Epithelial cell of proximal tubule (primary cell): Measurements from ENCODE around the gene TEKT2. TPM values are rescaled to one million over a fixed set of nuclear protein-coding genes. Genes with fewer than 3 reads are reported as not detected.

Source experiments
- DNase-seq: peaks from one replicate; pipeline ENCODE4 v3.0.0-alpha.2; 2011; ENCODE audit warnings: low read depth
- H3K4me3 ChIP-seq: 2 replicates; pipeline ENCODE4 v1.5.1; 2011; ENCODE audit warnings: low read depth, mild to moderate bottlenecking, low read length
- total RNA-seq: library from RNA; depleted of rRNA; stranded (reverse); fragments of >200 nt; gene quantifications from 2 replicates; pipeline ENCODE4 v1.2.3, GENCODE V29; 2015
- TF ChIP-seq, protein P1 (sequence below): conservative IDR thresholded peaks from 2 replicates; pipeline ENCODE4 v1.5.1; 2012; ENCODE audit warnings: low read depth, mild to moderate bottlenecking, low read length

The TEKT2 gene
- total RNA-seq, 1 donor from 2014 or later = 1.6 TPM

DNA sequence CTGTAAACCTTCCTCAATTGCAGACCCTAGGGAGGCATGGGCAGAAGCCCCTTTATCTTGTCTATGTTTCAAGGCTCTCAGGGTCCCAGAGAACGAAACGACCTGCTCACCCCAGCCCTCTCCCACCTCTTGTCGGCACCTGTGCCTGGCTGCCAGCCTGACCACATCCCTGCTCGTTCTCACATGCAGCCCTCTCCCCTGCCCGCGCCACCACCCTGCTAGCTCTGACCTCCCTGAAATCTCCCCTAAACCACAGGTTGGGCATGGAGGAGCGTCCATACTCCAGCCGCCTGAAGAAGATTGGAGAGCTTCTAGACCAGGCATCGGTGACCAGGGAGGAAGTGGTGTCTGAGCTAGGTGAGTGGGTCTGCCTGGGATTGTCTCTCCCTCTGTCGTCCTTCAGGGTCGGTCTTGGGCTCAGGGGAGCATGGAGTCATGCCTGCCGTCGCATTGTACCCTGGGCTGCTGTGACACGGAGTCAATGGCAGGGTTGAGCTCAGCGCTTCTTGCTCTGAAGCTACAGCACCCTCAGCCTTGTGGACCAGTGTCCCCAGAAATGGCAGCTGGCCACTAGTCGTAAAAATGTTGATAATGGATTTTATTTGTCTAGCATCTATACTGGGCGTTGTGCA is 8.4 kb downstream of the TEKT2 start:
- no peak for DNase-seq
- H3K4me3 ChIP-seq = no peak overlapping the region
- TF ChIP-seq, protein P1, sequence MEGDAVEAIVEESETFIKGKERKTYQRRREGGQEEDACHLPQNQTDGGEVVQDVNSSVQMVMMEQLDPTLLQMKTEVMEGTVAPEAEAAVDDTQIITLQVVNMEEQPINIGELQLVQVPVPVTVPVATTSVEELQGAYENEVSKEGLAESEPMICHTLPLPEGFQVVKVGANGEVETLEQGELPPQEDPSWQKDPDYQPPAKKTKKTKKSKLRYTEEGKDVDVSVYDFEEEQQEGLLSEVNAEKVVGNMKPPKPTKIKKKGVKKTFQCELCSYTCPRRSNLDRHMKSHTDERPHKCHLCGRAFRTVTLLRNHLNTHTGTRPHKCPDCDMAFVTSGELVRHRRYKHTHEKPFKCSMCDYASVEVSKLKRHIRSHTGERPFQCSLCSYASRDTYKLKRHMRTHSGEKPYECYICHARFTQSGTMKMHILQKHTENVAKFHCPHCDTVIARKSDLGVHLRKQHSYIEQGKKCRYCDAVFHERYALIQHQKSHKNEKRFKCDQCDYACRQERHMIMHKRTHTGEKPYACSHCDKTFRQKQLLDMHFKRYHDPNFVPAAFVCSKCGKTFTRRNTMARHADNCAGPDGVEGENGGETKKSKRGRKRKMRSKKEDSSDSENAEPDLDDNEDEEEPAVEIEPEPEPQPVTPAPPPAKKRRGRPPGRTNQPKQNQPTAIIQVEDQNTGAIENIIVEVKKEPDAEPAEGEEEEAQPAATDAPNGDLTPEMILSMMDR = no peak

DNA sequence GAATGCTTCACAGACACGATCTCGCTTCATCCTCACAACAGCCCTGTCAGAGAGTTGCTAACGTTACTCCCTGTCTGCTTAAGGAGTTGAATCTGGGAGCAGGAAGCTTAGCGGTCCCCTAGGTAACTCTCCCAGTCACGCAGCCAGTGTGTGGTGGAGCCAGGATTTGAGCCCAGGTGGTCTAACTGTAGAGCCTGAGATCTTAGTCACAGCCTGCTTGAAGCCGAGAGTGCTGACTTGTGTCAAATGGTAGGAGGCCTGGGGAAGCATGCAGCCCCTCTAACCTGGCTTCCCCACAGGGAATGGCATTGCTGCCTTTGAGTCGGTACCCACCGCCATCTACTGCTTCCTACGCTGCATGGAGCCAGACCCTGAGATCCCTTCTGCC is 8.9 kb downstream of the TEKT2 start:
- no peak overlapping the region for H3K4me3 ChIP-seq
- DNase-seq = no peak
- TF ChIP-seq, protein P1 = no peak

DNA sequence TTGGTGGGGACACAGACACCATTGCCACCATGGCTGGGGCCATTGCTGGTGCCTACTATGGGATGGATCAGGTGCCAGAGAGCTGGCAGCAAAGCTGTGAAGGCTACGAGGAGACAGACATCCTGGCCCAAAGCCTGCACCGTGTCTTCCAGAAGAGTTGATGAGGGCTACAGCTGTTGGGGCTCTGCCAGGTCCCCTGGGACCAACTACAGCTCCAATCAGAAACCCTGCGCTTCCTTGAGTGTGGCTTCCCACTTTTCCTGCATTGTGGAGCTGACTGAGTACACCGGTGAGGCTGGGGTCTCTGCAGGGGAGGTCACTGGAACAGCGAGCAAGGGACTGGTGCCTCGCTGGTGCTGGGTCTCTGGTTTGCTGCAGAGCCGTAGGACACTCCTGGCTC is 9.3 kb downstream of the TEKT2 start:
- no peak overlapping the region for H3K4me3 ChIP-seq
- TF ChIP-seq, protein P1 = no peak
- no peak for DNase-seq

DNA sequence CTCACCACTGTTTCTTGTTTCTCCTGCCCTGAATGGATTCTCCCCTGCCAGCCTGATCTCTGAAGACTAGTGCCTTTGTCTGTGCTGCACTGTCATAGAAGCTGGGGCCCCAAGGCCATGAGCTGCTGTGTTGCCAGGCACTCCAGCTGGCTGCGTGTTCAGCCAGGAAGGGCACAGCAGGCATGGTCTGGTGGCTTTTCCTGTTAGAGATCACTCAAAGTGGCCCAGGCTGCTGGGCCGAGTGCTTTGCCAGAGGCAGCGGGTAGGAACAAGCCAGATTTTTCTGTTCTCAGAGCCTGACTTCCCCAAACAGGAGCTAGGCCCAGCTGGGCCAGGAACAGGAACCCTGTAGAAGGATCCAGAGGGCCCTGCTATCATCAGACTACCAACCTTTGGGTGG is 10.0 kb downstream of the TEKT2 start:
- no peak overlapping the region for H3K4me3 ChIP-seq
- TF ChIP-seq, protein P1 = no peak
- no peak for DNase-seq

DNA sequence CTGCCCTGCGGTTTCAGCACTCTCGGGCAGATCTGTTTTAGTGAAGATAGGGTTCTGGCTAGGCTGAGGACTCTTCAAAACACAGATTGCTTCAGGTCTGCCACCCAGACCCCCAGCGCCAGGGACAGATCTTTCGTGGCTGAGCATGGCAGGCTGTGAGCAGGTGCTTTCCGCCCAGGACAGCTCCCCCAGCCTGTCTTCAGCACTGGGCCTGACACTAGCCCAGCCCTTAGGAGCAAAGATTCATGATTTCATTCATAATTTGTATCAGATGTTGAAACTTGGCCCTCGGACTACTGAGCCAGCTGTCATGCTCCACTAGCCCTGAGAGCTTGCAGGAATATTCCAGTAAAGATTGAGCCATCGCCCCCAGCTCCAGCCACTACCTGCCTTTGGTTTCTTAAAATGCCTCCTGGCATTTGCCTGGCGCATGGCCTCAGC is 10.7 kb downstream of the TEKT2 start:
- TF ChIP-seq, protein P1 = no peak
- H3K4me3 ChIP-seq = no peak overlapping the region
- peak; percentile 36 for DNase-seq

DNA sequence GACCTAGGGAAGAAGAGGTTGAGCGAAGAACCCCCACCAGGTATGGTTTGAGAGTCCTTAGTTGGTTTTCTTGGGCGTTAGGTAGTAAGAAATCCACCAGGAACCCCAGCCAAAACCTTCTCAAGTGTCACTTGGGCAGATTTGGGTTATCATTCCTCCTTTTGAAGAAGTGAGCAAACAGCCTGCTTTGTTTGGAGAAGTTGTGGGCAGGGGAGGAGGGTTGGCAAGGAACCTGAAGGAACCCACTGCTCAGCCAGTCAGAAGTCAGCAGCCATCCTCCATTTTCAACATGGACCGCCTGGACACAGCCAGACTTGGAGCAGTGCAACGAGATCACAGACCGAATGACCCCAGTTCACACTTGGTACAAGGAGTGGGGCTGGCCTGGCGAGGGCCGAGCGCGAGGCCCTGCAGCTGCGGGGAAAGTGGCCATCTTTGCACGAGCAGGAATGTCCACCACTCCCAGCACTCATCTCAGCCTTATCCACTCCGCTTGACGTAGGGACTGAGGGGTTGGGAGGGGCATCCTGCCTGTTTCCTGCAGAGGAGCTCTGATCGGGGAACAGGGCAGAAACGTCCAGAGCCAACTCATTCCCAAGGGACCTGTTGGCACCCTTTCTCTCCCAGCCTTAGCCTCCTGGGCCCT is 12.0 kb downstream of the TEKT2 start:
- H3K4me3 ChIP-seq = no peak overlapping the region
- no peak for DNase-seq
- TF ChIP-seq, protein P1 = no peak
